ENCODE data around the gene CHP2.
"Not testable (repeated sequence)": the region's sequence is repeated elsewhere in the genome, so short reads cannot be mapped to it uniquely, and the experiment has no call there.

Gene CHP2

GRCh38 chr16:23754594-23755483, at the start of gene CHP2:
TSS of gene CHP2 (plus strand) at chr16:23755026. CDS start at chr16:23755050, 24 bp downstream.
- no peak for DNase-seq

- DNase-seq = no peak
Measured at GRCh38 chr16:23705517-23705902, 49.3 kb upstream of the CHP2 start.

- DNase-seq = no peak
Measured at GRCh38 chr16:23706439-23706838, 48.4 kb upstream of the CHP2 start.

- no peak for DNase-seq
Measured at GRCh38 chr16:23709536-23709935, 45.3 kb upstream of the CHP2 start.

- DNase-seq = no peak
Measured at GRCh38 chr16:23710008-23710407, 44.8 kb upstream of the CHP2 start.

- DNase-seq = no peak
Measured at GRCh38 chr16:23710504-23710903, 44.3 kb upstream of the CHP2 start.

- DNase-seq = no peak
Measured at GRCh38 chr16:23711785-23712184, 43.0 kb upstream of the CHP2 start.

GRCh38 chr16:23712976-23713375, 41.9 kb upstream of the CHP2 start, which contains the start of gene ERN2:
TSS of gene ERN2 (minus strand) at chr16:23713222. CDS start at chr16:23713187, 35 bp downstream.
- no peak for DNase-seq

GRCh38 chr16:23716484-23716883, 38.3 kb upstream of the CHP2 start:
- DNase-seq = no peak

- not testable (repeated sequence) for DNase-seq
Measured at GRCh38 chr16:23722613-23723240, 32.1 kb upstream of the CHP2 start.

GRCh38 chr16:23724096-23724784, 30.6 kb upstream of the CHP2 start:
- DNase-seq = no peak

GRCh38 chr16:23724785-23725131, 30.1 kb upstream of the CHP2 start:
- no peak for DNase-seq

- no peak for DNase-seq
Measured at GRCh38 chr16:23726710-23727109, 28.1 kb upstream of the CHP2 start.

GRCh38 chr16:23728112-23728477, 26.7 kb upstream of the CHP2 start:
- DNase-seq = no peak

- no peak for DNase-seq
Measured at GRCh38 chr16:23729503-23730424, 25.1 kb upstream of the CHP2 start.

- DNase-seq = no peak
Measured at GRCh38 chr16:23734176-23734893, 20.5 kb upstream of the CHP2 start.

- not testable (repeated sequence) for DNase-seq
Measured at GRCh38 chr16:23737423-23738028, 17.3 kb upstream of the CHP2 start.

GRCh38 chr16:23739516-23739915, 15.3 kb upstream of the CHP2 start:
- DNase-seq = no peak

GRCh38 chr16:23741675-23742303, 13.0 kb upstream of the CHP2 start:
- no peak for DNase-seq

- no peak for DNase-seq
Measured at GRCh38 chr16:23742766-23743165, 12.1 kb upstream of the CHP2 start.

- no peak for DNase-seq
Measured at GRCh38 chr16:23745263-23745662, 9.6 kb upstream of the CHP2 start.
